HG02973 (cell line): ENCODE measurements around the gene ADH4.
"Not testable (repeated sequence)": the region's sequence is repeated elsewhere in the genome, so short reads cannot be mapped to it uniquely, and the experiment has no call there.

Source experiments
- ATAC-seq: cut with Tn5 transposase; IDR thresholded peaks from one replicate; pipeline ENCODE4 v1.9.1; 2021; ENCODE audit warnings: moderate library complexity; ENCODE audit not compliant: unreplicated experiment

Gene ADH4

DNA sequence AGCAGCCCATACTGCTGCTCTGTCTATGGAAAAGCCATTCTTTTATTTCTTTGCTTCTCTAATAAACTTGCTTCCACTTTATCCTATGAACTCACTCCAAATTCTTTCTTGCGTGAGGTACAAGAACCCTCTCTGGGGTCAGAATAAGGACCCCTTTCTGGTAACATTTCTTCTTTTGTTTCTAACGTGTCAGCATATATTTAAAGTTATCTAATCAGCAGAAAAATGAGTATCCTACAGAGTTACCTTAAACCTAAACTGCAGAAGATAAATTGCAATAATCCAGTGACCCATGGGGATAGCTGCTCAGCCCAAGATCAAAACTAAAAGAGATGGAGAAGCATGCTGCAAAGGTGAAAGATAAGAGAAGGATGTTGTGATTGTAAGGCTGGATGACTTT, 59.5 kb downstream of the ADH4 start:
- no peak for ATAC-seq

DNA sequence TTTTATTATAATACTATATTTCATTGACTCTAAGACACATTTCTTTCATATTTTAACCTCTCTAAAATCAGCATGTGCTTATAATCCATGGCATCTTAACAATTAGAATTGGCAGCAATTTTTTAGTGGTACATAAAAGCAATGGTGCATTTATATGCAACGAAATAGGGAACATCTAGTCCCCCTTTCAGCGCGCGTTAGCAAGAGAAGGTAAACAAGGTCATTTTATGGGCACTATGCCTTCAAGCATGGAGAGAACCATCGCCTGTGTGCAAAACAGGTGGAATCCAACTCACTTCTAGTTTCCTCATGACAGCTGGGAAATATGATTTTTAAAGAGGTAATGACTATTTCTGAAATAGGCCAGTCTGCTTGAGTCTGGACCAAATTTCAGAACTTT, 61.9 kb downstream of the ADH4 start:
- no peak for ATAC-seq

DNA sequence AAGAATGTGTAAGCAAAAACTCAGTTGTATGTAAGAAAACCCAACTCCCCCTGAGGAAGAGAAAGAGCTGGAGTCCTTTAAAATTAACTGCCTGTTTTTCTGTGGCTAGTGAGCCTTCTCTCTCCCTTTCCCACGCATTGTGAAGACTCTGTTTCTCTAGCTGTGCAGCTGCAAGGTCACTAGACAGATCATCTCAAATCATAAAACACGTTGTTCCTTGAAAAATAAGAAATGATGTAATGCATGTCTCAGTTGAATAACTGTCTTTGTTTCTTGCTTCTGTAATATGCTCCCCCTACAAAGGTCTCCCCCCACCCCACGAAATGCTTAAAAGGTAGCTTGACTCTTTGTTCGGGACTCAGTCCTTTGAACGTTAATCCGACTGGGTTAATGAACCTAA, 63.2 kb downstream of the ADH4 start:
- ATAC-seq, result not testable (repeated sequence)

DNA sequence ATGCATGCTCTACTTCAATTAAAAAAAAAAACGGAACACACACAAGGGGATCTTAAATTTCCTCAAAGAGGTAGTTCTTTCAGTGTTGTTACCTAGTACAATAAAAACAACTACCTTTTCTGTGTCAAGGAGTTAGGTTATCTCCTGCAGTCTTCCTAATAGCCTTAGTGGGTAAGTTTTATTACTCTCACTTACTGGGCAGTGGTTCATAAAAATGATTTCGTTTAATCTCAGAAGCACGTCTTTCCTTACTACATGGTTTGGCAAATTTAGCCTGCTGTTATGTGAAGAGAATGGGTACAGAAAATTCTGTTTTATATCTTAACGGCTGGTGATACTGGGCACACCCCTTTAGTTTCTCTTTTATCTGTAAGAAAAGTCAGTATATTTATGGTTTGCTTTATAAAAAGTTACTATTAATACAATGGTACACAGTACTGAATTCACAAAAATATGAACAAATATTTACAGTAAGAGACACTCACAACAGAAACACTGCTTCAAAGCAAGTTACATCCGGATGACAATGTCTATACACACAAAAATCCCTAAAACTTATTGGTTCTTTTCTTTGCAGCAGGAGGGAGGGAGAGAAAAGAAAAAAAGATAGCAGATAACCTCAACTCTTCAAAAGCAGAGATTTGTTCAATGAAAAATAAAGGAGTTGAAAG, 64.3 kb downstream of the ADH4 start:
- ATAC-seq, result no peak

DNA sequence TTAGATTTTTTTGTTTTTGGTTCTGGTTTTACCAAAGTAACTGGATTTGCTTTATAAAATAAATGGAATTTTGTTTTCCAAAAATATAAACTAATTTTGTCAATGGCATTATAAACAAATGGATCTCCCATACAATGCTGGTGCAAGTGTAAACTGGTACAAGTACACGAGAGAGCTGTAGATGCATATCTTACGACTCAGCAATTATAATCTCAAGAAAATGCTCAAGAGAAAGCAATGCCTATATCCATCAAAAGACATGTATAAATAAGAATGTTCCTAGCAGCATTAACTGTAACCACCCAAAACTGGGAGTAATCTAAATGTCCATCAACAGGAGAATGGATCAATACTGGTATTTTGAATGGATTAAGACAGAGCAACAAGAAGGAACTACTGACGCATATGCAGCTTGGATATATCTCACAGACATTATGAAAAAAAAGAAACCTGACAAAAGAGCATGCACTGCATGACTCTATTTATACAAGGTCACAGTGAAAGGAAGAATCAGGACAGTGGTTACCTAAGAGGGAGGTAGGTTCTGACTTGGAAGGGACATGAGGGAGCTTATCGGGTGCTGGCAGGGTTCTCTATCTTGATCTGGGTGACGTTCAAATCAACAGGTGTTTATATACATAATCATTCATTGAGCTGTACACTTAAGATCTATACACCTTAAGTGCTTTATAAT, 65.0 kb downstream of the ADH4 start:
- ATAC-seq, result no peak

DNA sequence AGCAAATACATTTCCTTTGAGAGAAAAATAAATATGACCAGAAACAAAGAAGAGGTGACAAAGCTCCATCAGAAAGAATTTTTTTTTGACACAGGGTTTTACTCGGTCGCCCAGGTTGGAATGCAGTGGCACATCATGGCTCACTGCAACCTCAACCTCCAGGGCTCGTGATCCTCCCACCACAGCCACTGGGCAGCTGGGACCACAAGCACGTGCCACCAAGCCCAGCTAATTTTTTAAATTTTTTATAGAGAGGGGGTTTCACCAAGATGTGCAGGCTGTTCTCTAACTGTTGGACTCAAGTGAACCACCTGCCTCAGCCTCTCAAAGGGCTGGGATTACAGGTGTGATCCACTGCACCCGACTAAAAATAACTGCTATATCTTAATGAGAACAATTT, 65.8 kb downstream of the ADH4 start:
- no peak for ATAC-seq

DNA sequence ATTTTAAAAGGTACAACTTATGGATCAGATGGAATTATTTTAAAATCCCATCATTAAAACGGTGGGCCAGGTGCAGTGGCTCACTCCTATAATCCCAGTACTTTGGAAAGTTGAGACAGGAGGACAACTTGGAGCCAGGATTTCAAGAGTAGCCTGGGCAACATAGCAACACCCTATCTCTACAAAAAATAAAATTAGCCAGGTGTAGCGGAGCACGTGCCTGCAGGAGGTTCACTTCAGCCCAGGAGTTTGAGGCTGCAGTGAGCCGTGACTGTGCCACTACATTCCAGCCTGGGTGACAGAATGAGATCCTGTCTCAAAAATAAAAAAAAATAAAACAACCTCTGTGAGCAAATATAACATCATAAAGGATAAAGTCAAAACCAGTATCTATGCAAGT, 66.9 kb downstream of the ADH4 start:
- no peak for ATAC-seq

DNA sequence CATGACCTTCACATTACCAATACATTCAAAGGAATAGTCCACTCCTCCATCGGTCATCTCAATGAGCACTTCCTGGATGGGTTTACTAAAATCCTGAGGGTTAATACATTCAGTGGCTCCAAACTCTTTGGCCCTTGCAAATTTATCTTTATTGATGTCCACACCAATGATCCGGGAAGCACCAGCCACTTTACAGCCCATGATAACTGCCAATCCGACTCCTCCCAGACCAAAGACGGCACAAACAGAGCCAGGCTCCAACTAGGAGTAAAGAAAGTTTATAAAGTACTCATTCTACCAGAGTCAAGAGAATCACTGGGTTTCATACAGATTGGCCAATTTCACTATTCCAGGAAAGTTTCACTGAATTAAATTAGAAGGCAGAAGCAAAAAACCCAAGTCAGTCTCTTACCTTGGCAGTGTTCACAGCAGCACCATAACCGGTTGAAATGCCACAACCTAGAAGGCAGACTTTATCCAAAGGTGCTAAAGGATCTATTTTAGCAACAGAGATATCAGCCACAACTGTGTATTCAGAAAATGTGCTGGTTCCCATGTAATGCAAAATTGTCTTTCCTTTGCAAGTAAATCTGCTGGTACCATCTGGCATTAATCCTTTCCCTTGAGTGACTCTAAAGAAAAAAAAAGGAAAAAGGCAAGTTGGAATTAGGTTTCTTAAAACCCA, 67.7 kb downstream of the ADH4 start:
- ATAC-seq, result no peak

DNA sequence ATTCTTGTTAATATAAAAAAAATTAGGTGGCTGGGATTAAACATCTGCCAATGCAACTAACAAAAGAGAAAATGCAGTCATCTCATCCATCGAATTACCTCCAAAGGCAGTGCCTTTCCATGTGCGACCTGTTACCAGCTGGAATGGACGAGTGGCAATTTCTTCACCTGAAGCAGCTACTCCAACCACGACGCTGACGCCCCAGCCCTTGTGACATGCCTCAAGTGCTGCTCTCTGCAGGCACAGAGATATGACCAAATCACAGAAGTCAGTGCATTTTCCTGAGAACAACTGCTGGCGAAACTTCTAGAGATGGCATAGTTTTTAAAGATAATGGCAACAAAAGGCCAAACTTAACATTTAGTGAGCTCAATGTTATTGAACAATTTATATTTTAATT, 69.3 kb downstream of the ADH4 start:
- ATAC-seq, result no peak
